ENCODE results near the gene CES2.
"Not testable (repeated sequence)": the region's sequence is repeated elsewhere in the genome, so short reads cannot be mapped to it uniquely, and the experiment has no call there.

The CES2 gene

DNA sequence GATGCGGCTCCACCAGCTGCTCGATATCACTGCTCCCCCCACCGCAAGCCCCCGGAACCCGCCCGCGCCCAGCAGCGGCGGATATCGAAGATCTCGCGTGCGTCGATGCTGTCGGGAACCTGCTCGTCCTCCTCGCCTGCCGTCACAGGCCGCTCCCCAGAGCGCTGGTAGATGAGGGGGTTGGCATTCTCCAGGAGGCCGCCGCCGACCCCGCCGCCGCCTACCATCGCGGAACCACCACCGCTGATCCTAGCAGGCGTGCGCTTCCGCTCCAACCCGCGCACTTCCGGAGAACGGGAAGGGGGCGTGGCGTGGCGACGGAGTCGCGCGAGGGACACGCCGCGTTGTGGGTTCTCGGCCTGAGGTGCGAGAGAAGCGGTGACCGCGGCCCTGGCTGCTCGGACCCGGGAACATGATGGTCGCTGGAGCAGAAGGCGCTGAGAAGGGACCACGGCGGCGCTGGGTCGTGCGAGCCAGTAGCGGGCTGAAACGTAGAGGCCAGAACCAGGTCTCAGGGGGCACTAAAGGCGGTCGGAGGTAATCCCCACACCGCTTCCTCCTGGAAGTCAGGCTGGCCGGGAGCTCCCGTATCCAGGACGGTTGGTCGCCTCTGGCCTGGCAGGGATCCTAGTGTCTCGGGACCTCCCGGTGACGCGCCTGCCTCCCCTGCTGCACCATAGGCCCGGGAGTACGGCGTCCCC lies 1.0 kb upstream of the CES2 start, which contains the start of gene CIAO2B:
Gene CIAO2B, minus strand, starts transcription at position 265 of the 701 bp plus-strand sequence. Its CDS starts 38 bp downstream, at position 227.
- peak; percentile 79 to 84 for DNase-seq (ENCODE audit: low read depth in 1 of 2, low spot score in 1 of 2)

GRCh38 chr16:66934839-66935313 lies 440 bp upstream of the CES2 start:
- not testable (repeated sequence) for DNase-seq (ENCODE audit: low read depth in 1 of 2, low spot score in 1 of 2)

DNA sequence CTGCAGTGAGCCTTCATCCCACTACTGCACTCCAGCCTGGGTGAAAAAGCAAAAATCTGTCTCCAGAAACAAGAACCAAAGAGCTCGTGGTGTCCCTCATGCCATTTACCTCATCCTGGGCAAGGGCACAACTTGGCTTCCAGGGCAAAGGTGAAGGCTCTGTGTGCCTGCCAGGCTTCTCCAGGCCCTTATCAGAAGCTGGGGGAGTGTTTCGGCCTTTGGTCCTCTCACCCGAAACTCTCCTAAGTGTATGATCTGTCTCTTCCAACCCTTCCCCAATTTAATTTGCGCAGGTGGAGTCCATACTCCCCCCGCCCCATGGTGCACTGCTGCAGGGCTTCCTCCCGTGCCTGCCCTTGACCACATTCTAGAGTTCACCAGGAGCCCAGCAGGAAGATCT lies 1.1 kb downstream of the CES2 start:
- no peak for DNase-seq (ENCODE audit: low read depth in 1 of 2, low spot score in 1 of 2)

DNA sequence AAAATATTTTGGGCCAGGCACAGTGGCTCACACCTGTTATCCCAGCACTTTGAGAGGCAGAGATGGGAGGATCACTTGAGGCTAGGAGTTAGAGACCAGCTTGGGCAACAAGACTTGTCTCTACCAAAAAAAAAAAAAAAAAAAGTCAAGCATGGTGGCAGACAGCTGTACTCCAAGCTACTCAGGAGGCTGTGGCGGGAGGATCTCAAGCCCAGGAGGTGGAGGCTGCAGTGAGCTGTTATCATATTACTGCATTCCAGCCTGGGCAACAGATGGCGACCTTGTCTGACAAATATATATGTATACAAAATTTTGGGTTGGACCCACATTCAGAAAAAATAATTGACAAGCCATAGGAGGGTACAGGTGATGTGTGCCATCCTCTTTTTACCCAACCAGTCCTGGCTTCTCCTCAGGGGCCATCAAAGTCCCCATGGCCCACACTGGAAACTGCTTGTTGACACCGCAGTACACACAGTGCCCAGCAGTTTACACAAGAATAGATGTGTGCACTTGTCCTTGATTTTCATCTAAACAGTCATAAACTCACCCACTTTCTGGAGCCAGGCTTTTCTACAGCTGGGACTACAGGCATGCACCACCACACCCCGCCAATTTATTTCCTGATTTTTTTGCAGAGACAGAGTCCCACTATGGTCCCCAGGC lies 1.7 kb downstream of the CES2 start:
- no peak for DNase-seq (ENCODE audit: low read depth in 1 of 2, low spot score in 1 of 2)

DNA sequence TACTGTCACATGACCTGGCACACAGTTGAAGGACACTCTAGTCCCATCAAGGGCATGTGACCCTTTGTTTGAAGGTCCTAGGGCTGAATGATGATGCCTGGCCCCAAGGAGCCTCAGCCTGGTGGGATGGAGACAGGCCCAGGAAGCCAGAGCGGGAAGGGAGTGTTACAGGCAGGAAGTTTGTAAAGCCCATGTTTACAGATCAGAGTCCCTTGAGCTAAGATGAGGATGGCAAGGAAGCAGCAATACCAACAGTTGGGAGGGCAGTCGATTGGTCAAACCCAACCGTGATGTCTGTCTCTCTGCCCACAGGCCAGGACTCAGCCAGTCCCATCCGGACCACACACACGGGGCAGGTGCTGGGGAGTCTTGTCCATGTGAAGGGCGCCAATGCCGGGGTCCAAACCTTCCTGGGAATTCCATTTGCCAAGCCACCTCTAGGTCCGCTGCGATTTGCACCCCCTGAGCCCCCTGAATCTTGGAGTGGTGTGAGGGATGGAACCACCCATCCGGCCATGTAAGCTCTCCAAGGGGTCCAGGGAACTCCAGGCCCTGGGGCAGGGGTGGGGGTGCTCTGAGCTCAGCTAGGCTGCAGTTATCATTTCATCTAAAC lies 2.5 kb downstream of the CES2 start:
- no peak for DNase-seq (ENCODE audit: low read depth in 1 of 2, low spot score in 1 of 2)

DNA sequence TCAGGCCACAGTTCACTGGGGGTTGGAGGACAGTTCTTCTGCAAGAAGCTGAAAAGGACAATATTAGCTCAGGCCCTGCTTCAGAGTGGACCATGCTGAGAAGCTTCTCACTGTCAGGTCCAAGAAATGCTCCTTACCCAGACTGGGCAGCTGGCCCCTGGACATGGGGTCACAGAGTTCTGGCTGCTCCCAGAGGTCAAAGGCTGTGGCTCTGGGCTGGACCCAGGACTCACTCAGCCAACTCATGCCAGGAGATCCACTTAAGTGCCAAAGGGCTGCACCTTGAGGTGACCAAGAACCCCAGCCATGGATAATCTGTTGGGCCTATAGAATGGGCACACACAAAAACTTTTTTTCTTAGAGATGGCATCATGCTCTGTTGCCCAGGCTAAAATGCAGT lies 4.0 kb downstream of the CES2 start:
- DNase-seq (ENCODE audit: low read depth in 1 of 2, low spot score in 1 of 2): no peak

DNA sequence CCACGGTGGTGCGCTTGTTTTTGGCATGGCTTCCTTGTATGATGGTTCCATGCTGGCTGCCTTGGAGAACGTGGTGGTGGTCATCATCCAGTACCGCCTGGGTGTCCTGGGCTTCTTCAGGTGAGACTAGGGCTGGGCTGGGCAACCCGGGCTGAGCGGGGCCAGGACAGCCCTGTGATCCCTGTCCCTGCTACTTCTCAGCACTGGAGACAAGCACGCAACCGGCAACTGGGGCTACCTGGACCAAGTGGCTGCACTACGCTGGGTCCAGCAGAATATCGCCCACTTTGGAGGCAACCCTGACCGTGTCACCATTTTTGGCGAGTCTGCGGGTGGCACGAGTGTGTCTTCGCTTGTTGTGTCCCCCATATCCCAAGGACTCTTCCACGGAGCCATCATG lies 4.9 kb downstream of the CES2 start:
- no peak for DNase-seq (ENCODE audit: low read depth in 1 of 2, low spot score in 1 of 2)

GRCh38 chr16:66942981-66943380 lies 7.7 kb downstream of the CES2 start:
- DNase-seq (ENCODE audit: low read depth in 1 of 2, low spot score in 1 of 2): no peak

GRCh38 chr16:66943426-66944053 lies 8.2 kb downstream of the CES2 start:
- no peak for DNase-seq (ENCODE audit: low read depth in 1 of 2, low spot score in 1 of 2)

DNA sequence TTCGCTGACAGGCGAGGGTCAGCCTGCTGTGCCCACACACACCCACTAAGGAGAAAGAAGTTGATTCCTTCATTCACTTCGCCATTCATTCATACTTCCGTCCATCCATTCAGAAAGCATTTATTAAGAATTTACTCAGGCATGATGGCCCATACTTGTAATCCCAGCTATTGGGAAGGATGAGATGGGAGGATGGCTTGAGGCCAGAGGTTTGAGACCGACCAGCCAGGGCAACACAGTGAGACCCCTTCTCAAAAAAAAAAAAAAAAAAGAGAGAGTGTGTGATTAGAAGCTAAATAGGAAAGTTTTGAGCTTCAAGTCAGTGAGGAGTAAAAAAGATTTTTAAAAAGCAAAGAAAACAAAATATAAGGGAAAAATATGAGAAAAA lies 8.7 kb downstream of the CES2 start:
- DNase-seq (ENCODE audit: low read depth in 1 of 2, low spot score in 1 of 2): no peak

DNA sequence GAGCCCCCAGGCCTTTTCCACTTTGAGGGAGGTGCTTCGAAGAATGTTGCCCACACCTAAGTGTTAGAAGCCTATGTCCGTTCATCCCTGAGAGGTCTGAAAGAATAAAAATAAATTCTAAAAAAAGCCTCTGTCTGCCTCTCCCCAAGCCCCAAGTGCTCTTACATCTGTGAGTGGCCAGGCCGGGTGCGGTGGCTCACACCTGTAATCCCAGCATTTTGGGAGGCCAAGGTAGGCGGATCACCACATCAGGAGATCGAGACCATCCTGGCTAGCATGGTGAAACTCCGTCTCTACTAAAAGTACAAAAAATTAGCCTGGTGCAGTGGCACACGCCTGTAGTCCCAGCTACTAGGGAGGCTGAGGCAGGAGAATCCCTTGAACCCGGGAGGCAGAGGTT lies 9.7 kb downstream of the CES2 start:
- not testable (repeated sequence) for DNase-seq (ENCODE audit: low read depth in 1 of 2, low spot score in 1 of 2)

- no peak for DNase-seq (ENCODE audit: low read depth in 1 of 2, low spot score in 1 of 2)
Observed at GRCh38 chr16:66945939-66946338, 10.6 kb downstream of the CES2 start.

DNA sequence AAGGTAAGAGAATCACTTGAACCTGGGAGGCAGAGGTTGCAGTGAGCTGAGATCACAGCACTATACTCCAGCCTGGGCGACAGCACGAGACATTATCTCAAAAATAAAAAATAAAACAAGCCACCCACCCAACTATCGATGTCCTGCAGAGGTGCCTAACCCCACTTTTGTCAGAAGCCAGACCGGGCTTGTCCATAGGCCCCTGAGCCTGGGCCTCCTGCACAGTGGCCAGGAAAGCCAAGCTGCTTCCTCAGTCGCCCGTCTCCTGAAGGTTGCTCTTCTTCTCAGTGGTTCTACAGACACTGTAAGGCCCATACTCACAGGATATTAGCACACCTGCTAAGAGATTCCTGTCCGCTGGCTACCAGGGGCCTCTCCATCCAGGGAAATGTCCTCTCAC lies 11.2 kb downstream of the CES2 start:
- no peak for DNase-seq (ENCODE audit: low read depth in 1 of 2, low spot score in 1 of 2)

DNA sequence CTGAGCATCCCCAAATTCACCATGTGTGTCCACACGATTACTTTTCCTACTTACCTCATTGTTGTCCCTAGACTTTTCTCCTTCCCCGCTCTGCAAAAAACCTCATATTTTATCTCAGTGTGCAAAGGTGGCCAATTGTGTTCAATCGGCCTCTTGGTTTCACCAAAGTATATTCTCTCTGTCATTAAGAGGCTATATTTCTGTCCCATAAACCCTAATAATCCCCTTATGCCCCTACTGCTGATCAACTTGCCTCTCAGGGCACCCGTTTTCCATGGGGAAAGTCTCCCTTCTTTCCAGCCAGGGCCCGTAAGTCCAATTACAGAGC lies 11.6 kb downstream of the CES2 start:
- no peak for DNase-seq (ENCODE audit: low read depth in 1 of 2, low spot score in 1 of 2)

DNA sequence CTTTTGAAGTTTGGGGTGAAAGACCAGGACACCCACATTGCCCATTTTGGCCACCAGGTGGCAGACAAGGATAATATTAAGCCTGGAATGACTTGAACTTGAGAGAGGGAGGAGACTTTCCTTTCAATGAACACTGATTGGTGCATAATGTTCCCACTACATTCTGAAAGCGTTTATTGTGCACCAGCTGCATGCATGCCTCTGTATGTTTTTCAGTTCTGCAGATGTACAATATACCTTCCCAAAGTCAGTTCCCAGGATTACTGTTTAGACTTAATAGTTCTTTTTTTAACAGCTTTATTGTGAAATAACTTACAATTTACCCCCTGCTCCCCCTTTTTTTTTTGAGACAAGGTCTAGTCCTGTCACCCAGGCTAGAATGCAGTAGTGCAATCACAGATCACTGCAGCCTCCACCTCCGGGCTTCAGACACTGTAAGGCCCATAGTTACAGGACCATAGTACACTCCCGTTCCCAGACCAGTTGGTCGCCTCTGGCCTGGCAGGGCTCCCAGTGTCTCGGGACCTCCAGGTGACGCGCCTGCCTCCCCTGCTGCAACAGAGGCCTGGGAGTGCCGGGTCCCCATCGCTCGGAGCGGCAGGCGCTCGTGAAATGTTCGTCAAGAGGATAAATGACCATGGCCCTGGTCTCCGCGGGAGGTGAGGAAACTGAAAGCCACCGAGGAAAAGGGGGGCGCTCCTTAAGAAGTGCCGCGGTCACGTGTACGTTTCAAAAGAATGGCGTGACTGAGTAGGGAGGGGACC lies 12.2 kb downstream of the CES2 start:
- DNase-seq (ENCODE audit: low read depth in 1 of 2, low spot score in 1 of 2): peak; percentile 65 to 68

DNA sequence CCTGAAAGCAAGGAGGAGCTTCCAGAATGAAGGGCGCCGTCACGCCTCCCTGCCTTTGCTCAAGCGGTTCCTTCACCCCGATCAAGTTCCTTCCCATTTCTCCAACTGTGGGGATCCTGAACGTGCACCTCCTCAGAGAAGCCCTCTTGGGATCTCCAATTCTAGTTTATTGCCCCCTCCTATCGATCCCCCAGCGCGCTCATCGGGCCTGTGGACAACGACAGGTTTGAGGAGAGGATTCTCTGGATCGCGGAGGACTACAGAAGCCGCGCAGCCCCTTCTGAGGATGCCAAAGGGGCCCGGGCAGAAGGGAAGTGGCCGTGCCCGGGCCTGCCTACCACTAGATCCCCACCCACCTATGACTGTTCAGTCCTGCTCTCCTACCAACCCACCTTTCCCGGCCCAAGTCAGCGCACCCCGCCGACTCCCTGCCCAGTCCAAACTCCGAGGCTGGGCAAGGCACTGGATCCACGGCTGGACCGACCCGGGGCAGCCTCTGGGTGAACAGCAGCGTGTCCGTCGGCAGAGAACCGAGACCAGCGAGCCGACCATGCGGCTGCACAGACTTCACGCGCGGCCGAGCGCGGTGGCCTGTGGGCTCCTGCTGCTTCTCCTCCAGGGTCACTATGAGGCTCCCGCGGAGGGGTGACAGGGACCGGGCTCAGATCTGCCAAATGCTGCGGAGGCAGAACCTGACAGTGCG lies 13.0 kb downstream of the CES2 start:
- DNase-seq (ENCODE audit: low read depth in 1 of 2, low spot score in 1 of 2): no peak

DNA sequence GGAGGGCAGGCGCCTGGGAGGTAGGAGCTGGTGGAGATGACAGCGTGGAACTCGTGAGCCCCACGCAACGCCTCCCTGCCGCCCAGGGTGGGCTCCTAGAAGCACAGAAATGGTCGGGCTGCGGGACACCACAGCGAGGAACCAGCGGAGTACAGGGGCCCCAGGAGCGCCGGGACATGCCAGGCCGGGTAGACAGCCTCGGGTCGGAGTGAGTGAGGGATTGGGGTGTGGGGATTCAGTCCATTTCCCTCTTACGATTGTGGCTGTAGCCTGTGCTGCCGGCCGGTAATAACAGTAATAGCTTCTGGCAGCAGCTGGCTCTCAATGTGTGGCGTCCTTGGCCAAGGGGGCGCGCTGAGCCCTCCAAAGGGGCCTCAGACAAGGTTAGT lies 13.5 kb downstream of the CES2 start:
- DNase-seq (ENCODE audit: low read depth in 1 of 2, low spot score in 1 of 2): no peak

GRCh38 chr16:66949472-66949871 lies 14.2 kb downstream of the CES2 start:
- DNase-seq (ENCODE audit: low read depth in 1 of 2, low spot score in 1 of 2): no peak

DNA sequence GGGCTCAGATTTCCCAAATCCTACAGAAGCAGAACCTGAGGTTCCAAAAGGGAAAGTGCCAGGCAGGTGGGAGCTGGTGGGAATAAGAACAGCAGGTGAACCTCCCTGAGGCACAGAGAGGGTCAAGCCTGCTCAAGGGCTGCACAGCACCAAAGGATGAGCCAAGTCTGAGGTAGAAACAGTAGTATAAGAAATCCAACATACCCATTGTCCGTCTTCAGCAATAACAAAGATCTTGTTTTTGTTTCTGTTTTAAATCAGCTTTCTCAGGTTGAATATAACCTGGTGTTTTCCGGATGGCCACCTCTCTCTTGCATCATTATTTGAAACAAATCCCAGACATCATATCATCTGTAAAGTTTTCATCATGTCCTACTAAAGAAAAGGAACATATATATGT lies 15.1 kb downstream of the CES2 start:
- no peak for DNase-seq (ENCODE audit: low read depth in 1 of 2, low spot score in 1 of 2)

- no peak for DNase-seq (ENCODE audit: low read depth in 1 of 2, low spot score in 1 of 2)
Observed at GRCh38 chr16:66950971-66951790, 15.9 kb downstream of the CES2 start.
